NCI-H1105 treated with DMSO at 0.1 percent for 48 hours (cell line): Measurements from ENCODE around the gene MALRD1.
A peak's percentile ranks its signal among the peaks of the same experiment; 100 is the strongest.

ENCODE experiments used
- DNase-seq: peaks from one replicate; lab custom pipeline; 2025; lab: John Stamatoyannopoulos, UW

MALRD1 gene

GRCh38 chr10:19231034-19231433, 182.4 kb downstream of the MALRD1 start:
- no peak for DNase-seq

GRCh38 chr10:19245889-19246752, 197.5 kb downstream of the MALRD1 start:
- no peak for DNase-seq

GRCh38 chr10:19247843-19248242, 199.2 kb downstream of the MALRD1 start:
- DNase-seq: no peak

GRCh38 chr10:19250546-19250945, 201.9 kb downstream of the MALRD1 start:
- DNase-seq: no peak

- no peak for DNase-seq
Observed at GRCh38 chr10:19252531-19252930, 203.9 kb downstream of the MALRD1 start.

- DNase-seq: no peak
Observed at GRCh38 chr10:19256331-19256730, 207.7 kb downstream of the MALRD1 start.

- no peak for DNase-seq
Observed at GRCh38 chr10:19263262-19263661, 214.7 kb downstream of the MALRD1 start.

- DNase-seq: no peak
Observed at GRCh38 chr10:19283285-19283684, 234.7 kb downstream of the MALRD1 start.

- DNase-seq: no peak
Observed at GRCh38 chr10:19283786-19284185, 235.2 kb downstream of the MALRD1 start.

GRCh38 chr10:19290770-19291169, 242.2 kb downstream of the MALRD1 start:
- no peak for DNase-seq

- DNase-seq: no peak
Observed at GRCh38 chr10:19294233-19294632, 245.6 kb downstream of the MALRD1 start.

- DNase-seq: no peak
Observed at GRCh38 chr10:19299645-19300044, 251.0 kb downstream of the MALRD1 start.

- no peak for DNase-seq
Observed at GRCh38 chr10:19302117-19302516, 253.5 kb downstream of the MALRD1 start.

GRCh38 chr10:19310066-19310465, 261.5 kb downstream of the MALRD1 start:
- no peak for DNase-seq

- no peak for DNase-seq
Observed at GRCh38 chr10:19316204-19316870, 267.7 kb downstream of the MALRD1 start.

GRCh38 chr10:19317952-19318351, 269.4 kb downstream of the MALRD1 start:
- no peak for DNase-seq

GRCh38 chr10:19325581-19325980, 277.0 kb downstream of the MALRD1 start:
- no peak for DNase-seq

GRCh38 chr10:19328582-19328981, 280.0 kb downstream of the MALRD1 start:
- no peak for DNase-seq

GRCh38 chr10:19329475-19329874, 280.9 kb downstream of the MALRD1 start:
- no peak for DNase-seq

GRCh38 chr10:19332304-19332703, 283.7 kb downstream of the MALRD1 start:
- no peak for DNase-seq

- DNase-seq: no peak
Observed at GRCh38 chr10:19333631-19334030, 285.0 kb downstream of the MALRD1 start.

GRCh38 chr10:19347621-19348020, 299.0 kb downstream of the MALRD1 start:
- DNase-seq: peak; percentile 0

- no peak for DNase-seq
Observed at GRCh38 chr10:19367176-19367575, 318.6 kb downstream of the MALRD1 start.
